ENCODE data around the gene C14orf132.

Gene C14orf132

GRCh38 chr14:96040828-96041371 is 1.7 kb downstream of the C14orf132 start:
- DNase-seq, result no peak

GRCh38 chr14:96042248-96042930 is 3.2 kb downstream of the C14orf132 start:
- no peak for DNase-seq

GRCh38 chr14:96046630-96047029 is 7.5 kb downstream of the C14orf132 start:
- no peak for DNase-seq

GRCh38 chr14:96047101-96047500 is 7.9 kb downstream of the C14orf132 start:
- DNase-seq, result no peak

GRCh38 chr14:96049932-96050331 is 10.8 kb downstream of the C14orf132 start:
- no peak for DNase-seq

GRCh38 chr14:96050482-96050881 is 11.3 kb downstream of the C14orf132 start:
- no peak for DNase-seq

- no peak for DNase-seq
Measured at GRCh38 chr14:96051231-96051630, 12.1 kb downstream of the C14orf132 start.

GRCh38 chr14:96051642-96052540 is 12.7 kb downstream of the C14orf132 start:
- DNase-seq, result no peak

- DNase-seq, result no peak
Measured at GRCh38 chr14:96052541-96053247, 13.5 kb downstream of the C14orf132 start.

- no peak for DNase-seq
Measured at GRCh38 chr14:96053248-96053599, 14.1 kb downstream of the C14orf132 start.

- peak; percentile 38 to 88 for DNase-seq
Measured at GRCh38 chr14:96053600-96054381, 14.6 kb downstream of the C14orf132 start.

GRCh38 chr14:96054661-96055060 is 15.5 kb downstream of the C14orf132 start:
- no peak for DNase-seq

GRCh38 chr14:96055065-96055752 is 16.0 kb downstream of the C14orf132 start:
- no peak for DNase-seq

GRCh38 chr14:96055753-96056508 is 16.8 kb downstream of the C14orf132 start:
- DNase-seq, result peak; percentile 31 to 53

GRCh38 chr14:96056509-96057422 is 17.6 kb downstream of the C14orf132 start:
- DNase-seq, result no peak

- no peak for DNase-seq
Measured at GRCh38 chr14:96057738-96058137, 18.6 kb downstream of the C14orf132 start.

GRCh38 chr14:96058576-96059200 is 19.5 kb downstream of the C14orf132 start:
- DNase-seq, result no peak

GRCh38 chr14:96059519-96060135 is 20.5 kb downstream of the C14orf132 start:
- no peak for DNase-seq
